GM19467 (cell line): Measurements from ENCODE around the gene CBS.
"Not testable (repeated sequence)": the region's sequence is repeated elsewhere in the genome, so short reads cannot be mapped to it uniquely, and the experiment has no call there.

ENCODE experiments used
- ATAC-seq: cut with Tn5 transposase; IDR thresholded peaks from one replicate; pipeline ENCODE4 v1.9.1; 2021; ENCODE audit warnings: mild to moderate bottlenecking, moderate library complexity; ENCODE audit not compliant: unreplicated experiment

The CBS gene

DNA sequence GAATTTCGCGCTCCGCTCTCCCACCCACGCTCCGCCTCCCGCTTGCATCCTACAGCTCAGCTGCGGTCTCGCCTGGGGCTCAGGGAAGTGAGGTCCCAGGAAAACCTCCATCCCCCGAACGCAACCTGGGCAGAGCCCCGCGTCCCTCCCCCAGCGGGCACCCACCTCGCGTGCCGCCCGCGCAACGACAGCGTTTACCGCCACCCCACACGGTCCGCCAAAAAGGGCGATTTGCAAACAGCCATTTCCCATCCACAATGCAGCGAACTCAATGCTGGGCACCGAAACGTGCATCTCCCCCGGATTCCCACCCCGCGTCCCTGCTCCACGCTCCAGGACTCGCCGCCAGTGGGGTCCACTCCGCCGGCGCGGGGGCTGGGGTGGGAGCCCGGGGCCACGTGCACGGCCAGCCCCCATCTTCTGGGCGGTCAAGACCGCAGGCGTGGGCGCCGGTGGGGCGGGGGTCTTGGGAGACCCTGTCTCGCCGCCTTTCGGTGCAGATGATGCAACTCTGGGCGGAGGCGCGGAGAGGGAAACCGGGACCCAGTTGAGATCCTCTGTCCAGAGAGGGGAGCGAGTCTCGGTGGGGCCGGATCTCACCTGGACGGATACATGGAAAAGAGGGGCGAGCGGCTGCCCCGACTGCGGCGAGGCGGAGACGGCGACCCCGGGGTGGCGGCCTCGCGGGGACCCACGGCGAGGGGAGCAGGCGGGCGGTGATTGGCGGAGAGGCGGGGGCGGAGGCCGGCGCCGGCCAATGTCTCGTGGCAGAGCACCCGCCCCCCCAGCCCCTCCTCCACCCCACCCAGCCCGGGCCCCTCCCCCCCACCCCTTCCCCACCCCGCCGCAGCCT lies at the start of gene CBS:
TSS of gene CBS (minus strand) at position 666 of the 853 bp plus-strand sequence. CDS start 3,642 bp downstream, outside the sequence.
- not testable (repeated sequence) for ATAC-seq

DNA sequence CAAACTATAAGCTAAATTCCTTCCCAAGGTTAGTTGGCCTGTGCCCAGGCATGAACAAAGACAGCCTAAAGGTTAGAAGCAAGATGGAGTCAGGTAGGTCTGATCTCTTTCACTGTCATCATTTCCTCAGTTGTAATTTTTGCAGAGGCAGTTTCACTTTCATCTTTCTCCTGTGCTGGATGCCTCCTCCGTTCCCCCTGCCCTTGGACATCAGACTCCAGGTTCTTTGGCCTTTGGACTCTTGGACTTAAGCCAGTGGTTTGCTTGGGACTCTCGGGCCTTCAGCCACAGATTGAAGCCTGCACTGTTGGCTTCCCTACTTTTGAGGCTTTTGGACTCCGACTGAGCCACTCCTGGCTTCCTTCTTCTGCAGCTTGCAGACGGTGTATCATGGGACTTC lies 40.3 kb upstream of the CBS start:
- not testable (repeated sequence) for ATAC-seq

DNA sequence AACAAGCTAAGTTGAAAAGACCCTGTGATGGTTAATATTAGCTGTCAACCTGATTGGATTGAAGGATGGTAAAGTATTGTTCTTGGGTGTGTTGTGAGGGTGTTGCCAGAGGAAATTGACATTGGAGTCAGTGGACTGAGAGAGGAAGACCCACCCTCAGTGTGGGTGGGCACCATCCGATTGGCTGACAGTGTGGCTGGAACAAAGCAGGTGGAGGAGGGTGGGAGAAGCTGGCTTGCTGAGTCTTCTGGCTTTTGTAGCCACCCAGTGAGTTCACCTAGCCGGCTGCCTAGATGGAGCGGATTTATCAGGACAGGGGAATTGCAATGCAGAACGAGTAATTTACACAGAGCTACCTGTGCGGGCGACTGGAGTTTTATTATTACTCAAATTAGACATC lies 38.8 kb upstream of the CBS start:
- ATAC-seq = not testable (repeated sequence)

- not testable (repeated sequence) for ATAC-seq
Measured at GRCh38 chr21:43109006-43109405, 33.4 kb upstream of the CBS start.

DNA sequence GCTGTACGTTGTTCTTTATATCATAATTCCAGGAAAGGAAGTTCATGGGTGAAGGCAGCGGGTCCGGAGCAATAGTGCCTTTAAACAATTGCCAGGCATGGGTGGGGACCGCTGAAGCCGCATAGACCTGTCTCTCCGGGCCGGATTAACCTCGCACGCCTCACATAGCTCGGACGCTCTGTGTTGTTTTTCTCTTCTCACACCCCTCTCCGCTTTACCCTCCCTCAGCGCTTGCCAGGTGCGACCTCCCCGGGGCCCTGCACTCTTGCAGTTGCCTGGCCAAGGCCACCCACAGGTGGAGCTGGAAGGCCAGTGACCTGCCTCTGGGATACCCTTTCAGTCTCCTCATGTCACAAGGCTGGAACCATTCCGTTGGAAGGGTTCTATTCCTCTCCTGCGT lies 32.5 kb upstream of the CBS start:
- ATAC-seq = not testable (repeated sequence)

GRCh38 chr21:43107794-43108137 lies 32.1 kb upstream of the CBS start:
- not testable (repeated sequence) for ATAC-seq

- peak; percentile 74 for ATAC-seq
Measured at GRCh38 chr21:43106965-43107793, 31.5 kb upstream of the CBS start, which contains the start of gene U2AF1. Gene U2AF1, minus strand, starts transcription at chr21:43107570. Its CDS starts 76 bp downstream, at chr21:43107494.

- not testable (repeated sequence) for ATAC-seq
Measured at GRCh38 chr21:43104642-43105041, 29.0 kb upstream of the CBS start.

DNA sequence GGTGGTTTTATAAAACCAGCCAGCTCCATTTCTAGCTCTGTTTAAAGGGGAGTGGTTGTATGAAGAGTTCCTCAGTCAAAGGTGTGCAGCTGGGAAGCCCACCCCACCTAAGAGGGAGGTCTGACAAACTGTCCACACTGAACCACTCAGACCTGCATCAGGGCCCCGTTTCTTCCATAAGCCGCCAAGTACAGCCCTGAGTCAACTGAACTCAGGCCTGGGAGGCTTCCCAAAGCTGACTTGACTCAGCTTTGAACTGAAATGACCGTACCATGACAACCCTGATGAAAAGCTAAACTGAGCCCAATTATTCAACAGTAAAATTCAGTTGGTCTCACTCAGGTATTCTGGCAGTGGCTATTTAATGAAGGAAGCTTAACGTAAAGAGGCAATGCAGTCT lies 26.6 kb upstream of the CBS start:
- not testable (repeated sequence) for ATAC-seq

DNA sequence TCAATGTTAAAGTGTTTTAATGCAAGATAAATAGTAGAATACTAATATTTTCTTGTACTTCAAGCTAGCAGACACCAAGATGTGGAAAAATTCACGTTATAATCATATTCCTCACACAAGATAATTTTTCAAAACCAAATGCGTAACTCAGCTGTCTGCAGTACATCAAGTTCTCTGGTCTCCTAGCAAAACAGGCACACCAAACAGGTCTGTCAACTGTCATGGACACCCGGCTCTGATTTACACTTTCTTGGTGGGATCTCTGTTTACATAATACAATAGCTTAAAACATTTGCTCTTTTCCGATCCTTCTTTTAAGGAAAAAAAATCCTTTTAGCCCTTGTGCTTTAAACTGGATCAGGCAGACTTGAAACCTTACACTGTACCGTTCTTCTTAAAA lies 26.0 kb upstream of the CBS start:
- not testable (repeated sequence) for ATAC-seq

GRCh38 chr21:43101000-43101399 lies 25.4 kb upstream of the CBS start:
- not testable (repeated sequence) for ATAC-seq

GRCh38 chr21:43091979-43092614 lies 16.5 kb upstream of the CBS start:
- ATAC-seq = not testable (repeated sequence)

- ATAC-seq = not testable (repeated sequence)
Measured at GRCh38 chr21:43090947-43091346, 15.3 kb upstream of the CBS start.

DNA sequence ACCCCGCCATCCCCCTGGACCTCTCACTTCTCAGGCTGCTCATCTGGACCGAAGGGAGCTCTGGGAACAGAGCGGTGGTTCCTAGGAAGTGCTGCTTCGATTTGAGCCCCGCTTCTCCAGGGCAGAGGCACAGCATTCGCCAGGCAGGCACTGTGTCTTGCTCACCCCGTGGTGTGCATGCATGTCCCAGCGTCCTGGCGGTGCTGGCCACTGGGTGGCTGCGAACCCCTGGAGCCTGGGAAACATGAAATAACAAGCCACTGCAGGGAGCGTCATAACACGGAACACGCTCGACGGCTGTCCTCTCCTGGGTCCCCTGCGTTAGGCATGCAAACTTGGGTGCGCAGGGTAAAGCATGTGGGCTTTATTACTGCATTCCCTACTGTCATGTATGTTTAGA lies 13.8 kb upstream of the CBS start:
- not testable (repeated sequence) for ATAC-seq

DNA sequence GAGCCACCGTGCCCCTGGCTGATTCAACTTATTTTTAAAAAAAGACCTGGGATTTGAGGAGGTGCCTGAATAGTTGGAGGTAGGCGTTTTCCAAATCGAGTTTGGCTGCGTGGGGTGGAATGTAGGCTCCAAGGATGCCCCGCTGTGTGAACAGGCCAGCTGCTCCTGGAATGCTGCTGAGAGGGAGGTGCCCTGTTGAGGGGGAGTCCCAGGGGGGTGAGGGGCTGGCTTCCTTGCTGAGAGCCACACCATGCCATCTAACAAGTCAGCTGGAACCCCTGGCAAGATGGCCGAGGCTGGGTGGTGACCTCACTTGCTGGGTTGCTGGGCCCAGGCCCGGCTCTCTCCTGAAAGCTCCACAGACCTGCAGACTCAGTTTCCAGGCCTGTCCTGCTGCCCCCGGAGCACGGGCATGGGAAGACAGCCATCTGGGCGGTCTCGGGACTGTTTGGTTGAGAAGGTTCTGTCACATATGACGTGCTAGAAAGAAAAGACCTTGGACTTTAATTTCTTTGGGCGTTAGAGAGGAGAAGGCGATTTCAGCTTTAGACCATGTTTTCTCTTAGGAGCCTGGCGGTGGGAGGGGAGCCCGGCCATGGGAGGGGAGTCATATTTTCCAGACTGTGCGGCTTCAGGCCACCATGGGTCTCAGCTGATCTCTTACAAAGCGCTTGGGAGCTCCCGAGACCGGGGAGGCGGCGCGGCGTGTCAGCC lies 7.1 kb upstream of the CBS start:
- not testable (repeated sequence) for ATAC-seq

GRCh38 chr21:43076643-43077042 lies 1.0 kb upstream of the CBS start:
- not testable (repeated sequence) for ATAC-seq

DNA sequence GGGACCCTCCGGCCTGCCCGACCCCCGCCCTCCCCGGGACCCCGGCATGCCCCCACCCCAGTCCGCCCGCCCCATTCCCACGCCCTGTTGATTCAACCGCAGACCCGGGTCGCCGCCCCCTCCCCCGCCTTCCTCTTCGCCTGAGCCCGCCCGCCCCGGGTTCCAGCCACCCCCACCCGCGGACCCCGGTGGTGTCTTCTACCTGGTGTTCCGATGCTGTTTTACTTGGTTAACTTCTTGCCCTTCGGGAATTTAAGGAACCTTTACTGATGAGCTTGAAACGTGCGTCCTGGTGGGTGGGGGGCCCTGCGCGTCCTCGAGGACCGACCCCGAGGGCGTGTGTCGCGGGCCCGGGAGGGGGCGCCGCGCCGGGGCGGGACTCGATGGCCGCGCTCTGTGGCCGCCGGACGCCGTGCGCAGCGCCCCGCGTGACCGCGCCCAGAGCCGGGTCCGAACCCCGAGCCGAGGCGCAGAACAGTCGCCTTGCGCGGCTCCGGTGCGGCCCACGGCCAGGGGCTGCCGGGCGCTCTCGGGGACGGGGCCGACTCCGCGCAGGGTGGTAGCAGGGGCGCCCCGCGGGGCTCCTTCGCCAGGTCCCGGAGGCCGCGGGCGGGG lies 495 bp upstream of the CBS start:
- not testable (repeated sequence) for ATAC-seq

DNA sequence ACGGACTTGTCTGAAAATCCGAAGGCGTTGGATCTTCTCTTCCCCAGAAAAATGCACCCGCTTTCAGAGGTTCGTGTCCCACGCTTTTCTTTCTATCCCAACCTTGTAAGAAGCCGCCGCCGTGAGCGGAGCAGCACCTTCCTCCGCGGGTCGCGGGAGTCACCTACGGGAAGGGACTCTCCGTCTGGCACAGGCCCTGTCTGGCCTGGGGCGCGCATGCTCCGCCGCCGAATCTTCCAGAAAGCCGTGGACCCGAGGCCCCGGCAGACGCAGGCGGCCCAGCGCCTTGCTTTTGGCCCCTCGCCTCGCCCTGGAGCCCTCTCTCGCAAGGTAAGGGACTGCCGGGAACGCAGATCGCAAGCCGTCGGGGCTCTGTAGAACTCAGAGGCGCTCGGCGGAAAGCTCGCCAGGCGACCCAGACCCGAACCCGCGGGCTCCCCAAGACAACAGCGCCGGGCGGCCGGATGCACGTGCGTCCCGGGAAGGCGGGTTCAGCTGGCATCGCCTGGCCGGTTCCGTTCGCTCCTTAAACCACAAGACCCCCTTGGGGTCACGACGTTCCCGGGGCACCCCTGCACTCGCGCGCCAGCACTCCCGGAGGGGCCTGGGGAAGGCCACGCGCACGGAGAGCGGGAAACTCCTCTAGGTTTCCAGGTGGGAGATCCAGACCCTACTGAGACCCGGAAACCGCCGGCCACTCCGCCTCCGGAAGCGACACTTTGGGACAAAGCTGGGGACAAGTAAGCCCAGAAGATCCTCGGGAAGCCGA lies 1.1 kb downstream of the CBS start:
- ATAC-seq = not testable (repeated sequence)

- not testable (repeated sequence) for ATAC-seq
Measured at GRCh38 chr21:43072742-43073141, 2.9 kb downstream of the CBS start.
